ENCODE measurements around the gene MXD4. TPM values are rescaled to one million over a fixed set of nuclear protein-coding genes. Genes with fewer than 3 reads are reported as not detected.

The MXD4 gene
- total and polyA plus RNA-seq, 9 of the 15 experiments (the other 6 are each of a cell fraction or from before 2014, with no cell fraction given): 0.06 to 13.5 (median 5.9) TPM

DNA sequence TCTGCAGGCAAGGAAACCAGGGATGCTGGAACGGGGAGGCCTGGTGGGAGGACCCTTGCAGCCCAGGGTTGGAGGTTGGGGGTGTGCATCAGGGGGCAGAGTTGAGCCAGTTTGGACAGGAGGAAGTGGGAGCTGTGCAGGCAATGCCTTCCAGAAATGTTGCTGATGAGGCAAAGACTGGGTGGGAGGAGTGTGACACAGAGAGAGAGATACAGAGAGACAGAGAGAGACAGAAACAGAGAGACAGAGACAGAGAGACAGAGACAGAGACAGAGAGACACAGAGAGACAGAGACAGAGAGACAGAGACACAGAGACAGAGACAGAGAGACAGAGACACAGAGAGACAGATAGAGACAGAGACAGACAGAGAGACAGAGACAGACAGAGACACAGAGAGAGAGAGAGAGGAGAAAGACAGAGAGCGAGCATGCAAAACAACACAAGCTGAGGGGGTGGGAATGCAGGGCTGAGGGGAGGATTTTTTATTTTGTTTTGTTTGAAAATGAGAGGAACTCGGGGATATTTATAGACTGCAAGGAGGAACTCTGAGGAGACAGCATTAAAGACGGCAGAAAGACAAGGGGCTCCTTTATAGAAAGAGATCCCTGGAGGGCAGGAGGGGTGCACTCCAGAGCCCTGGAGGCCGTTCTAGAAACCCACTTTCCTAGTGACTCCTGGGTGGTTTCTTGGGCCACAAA, 18.1 kb downstream of the MXD4 start (continued):
- TF ChIP-seq PCBP1 (IDR thresholded peaks at IDR 0.05; ENCODE audit: low read depth, low read length, poor library complexity, severe bottlenecking): no peak
- TF ChIP-seq NR2C2 (CRISPR knock-in tag; IDR thresholded peaks at IDR 0.05): no peak
- TF ChIP-seq NR2C2 (tag; IDR thresholded peaks at IDR 0.05): no peak
- peak; percentile 48 to 67 for TF ChIP-seq RAD21 (CRISPR knock-in tag; conservative IDR thresholded peaks at IDR 0.05 in 1 of 2, IDR thresholded peaks at IDR 0.05 in 1 of 2)
- TF ChIP-seq, protein P1, sequence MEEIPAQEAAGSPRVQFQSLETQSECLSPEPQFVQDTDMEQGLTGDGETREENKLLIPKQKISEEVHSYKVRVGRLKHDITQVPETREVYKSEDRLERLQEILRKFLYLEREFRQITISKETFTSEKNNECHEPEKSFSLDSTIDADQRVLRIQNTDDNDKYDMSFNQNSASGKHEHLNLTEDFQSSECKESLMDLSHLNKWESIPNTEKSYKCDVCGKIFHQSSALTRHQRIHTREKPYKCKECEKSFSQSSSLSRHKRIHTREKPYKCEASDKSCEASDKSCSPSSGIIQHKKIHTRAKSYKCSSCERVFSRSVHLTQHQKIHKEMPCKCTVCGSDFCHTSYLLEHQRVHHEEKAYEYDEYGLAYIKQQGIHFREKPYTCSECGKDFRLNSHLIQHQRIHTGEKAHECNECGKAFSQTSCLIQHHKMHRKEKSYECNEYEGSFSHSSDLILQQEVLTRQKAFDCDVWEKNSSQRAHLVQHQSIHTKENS (CRISPR knock-in tag; IDR thresholded peaks at IDR 0.05): no peak
- TF ChIP-seq ZNF263 (CRISPR knock-in tag; IDR thresholded peaks at IDR 0.05; ENCODE audit: borderline replicate concordance): peak; percentile 34; the same call in 1 of the 2 replicates
- TF ChIP-seq SREBF2 (CRISPR knock-in tag; IDR thresholded peaks at IDR 0.05): no peak
- TF ChIP-seq E2F3 (CRISPR knock-in tag; IDR thresholded peaks at IDR 0.05): no peak
- peak; percentile 67; the same call in 1 of the 2 replicates for TF ChIP-seq TOE1 (IDR thresholded peaks at IDR 0.05; ENCODE audit: borderline replicate concordance)
- no peak for TF ChIP-seq TOE1 (CRISPR knock-in tag; IDR thresholded peaks at IDR 0.05; ENCODE audit: borderline replicate concordance, low read depth)
- peak; percentile 63 for TF ChIP-seq ZBTB7A (IDR thresholded peaks at IDR 0.05; ENCODE audit: borderline replicate concordance, control insufficient read depth, low read depth, low read length)
- TF ChIP-seq PTBP1 (IDR thresholded peaks at IDR 0.05; ENCODE audit: low read depth, low read length): no peak
- TF ChIP-seq, protein P2, sequence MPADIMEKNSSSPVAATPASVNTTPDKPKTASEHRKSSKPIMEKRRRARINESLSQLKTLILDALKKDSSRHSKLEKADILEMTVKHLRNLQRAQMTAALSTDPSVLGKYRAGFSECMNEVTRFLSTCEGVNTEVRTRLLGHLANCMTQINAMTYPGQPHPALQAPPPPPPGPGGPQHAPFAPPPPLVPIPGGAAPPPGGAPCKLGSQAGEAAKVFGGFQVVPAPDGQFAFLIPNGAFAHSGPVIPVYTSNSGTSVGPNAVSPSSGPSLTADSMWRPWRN (IDR thresholded peaks at IDR 0.05; ENCODE audit: low read depth): no peak
- TF ChIP-seq RBM39 (optimal IDR thresholded peaks at IDR 0.05; ENCODE audit: low read depth, low read length): no peak
- TF ChIP-seq EHMT2 (IDR thresholded peaks at IDR 0.05): peak; percentile 44; the same call in 1 of the 2 replicates
- TF ChIP-seq FOXM1 (IDR thresholded peaks at IDR 0.05; ENCODE audit: low read depth): no peak
- no peak for TF ChIP-seq FOXM1 (CRISPR knock-in tag; IDR thresholded peaks at IDR 0.05; ENCODE audit: low read depth)
- no peak for TF ChIP-seq CBX2 (IDR thresholded peaks at IDR 0.05; ENCODE audit: insufficient read depth, low read length, poor library complexity, severe bottlenecking)
- TF ChIP-seq, protein P3, sequence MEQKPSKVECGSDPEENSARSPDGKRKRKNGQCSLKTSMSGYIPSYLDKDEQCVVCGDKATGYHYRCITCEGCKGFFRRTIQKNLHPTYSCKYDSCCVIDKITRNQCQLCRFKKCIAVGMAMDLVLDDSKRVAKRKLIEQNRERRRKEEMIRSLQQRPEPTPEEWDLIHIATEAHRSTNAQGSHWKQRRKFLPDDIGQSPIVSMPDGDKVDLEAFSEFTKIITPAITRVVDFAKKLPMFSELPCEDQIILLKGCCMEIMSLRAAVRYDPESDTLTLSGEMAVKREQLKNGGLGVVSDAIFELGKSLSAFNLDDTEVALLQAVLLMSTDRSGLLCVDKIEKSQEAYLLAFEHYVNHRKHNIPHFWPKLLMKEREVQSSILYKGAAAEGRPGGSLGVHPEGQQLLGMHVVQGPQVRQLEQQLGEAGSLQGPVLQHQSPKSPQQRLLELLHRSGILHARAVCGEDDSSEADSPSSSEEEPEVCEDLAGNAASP (IDR thresholded peaks at IDR 0.05): no peak
- no peak for TF ChIP-seq CBX8 (IDR thresholded peaks at IDR 0.05; ENCODE audit: borderline replicate concordance, extremely low read depth, low read depth, low read length, poor library complexity, severe bottlenecking)
- TF ChIP-seq, protein P4, sequence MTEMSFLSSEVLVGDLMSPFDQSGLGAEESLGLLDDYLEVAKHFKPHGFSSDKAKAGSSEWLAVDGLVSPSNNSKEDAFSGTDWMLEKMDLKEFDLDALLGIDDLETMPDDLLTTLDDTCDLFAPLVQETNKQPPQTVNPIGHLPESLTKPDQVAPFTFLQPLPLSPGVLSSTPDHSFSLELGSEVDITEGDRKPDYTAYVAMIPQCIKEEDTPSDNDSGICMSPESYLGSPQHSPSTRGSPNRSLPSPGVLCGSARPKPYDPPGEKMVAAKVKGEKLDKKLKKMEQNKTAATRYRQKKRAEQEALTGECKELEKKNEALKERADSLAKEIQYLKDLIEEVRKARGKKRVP (CRISPR knock-in tag; IDR thresholded peaks at IDR 0.05): no peak
- no peak for TF ChIP-seq HMG20A (CRISPR knock-in tag; conservative IDR thresholded peaks at IDR 0.05)
- no peak for TF ChIP-seq SIRT6 (IDR thresholded peaks at IDR 0.05; ENCODE audit: low read depth, low read length)
- no peak for TF ChIP-seq FUS (optimal IDR thresholded peaks at IDR 0.05; ENCODE audit: low read depth, low read length)
- TF ChIP-seq NBN (IDR thresholded peaks at IDR 0.05; ENCODE audit: low read depth): no peak

Data from K562 (cell line).